HEK293 (cell line): ENCODE results near the gene PRMT5.
A peak's percentile ranks its signal among the peaks of the same experiment; 100 is the strongest.

ENCODE experiments used
- CTCF ChIA-PET: fragments of 350-600 bp; formaldehyde crosslinking; extraction: SDS; loops from one replicate; lab custom pipeline; 2021; ENCODE audit warnings: antibody characterized with exemption; lab: Yijun Ruan, JAX
- POLR2A ChIA-PET: fragments of 300-600 bp; formaldehyde crosslinking; extraction: SDS; loops from one replicate; lab custom pipeline; 2020; ENCODE audit warnings: antibody characterized with exemption, inconsistent platforms; lab: Yijun Ruan, JAX
- H3K27ac ChIP-seq: fragments of 200-500 bp; sonication (Bioruptor generic); 2 replicates; pipeline ENCODE4 v1.5.1; 2014; ENCODE audit warnings: low read depth, low read length, control low read depth, inconsistent platforms; ENCODE audit errors: extremely low read depth
- H3K36me3 ChIP-seq, 2 experiments: fragments of 200-500 bp in 1 of 2; sonication (Bioruptor generic) in 1 of 2; 1 replicate in 1 of 2; 2 replicates in 1 of 2; pipeline ENCODE4 v1.5.1; 2014 to 2017; ENCODE audit warnings: inconsistent platforms in 2 of 2, low read length in 2 of 2; ENCODE audit not compliant: control insufficient read depth in 2 of 2, insufficient read depth in 1 of 2
- H3K4me1 ChIP-seq: fragments of 200-500 bp; sonication (Bioruptor generic); 2 replicates; pipeline ENCODE4 v1.5.1; 2014; ENCODE audit warnings: mild to moderate bottlenecking, low read length, inconsistent platforms; ENCODE audit not compliant: control insufficient read depth, insufficient read depth
- H3K4me3 ChIP-seq: 2 replicates; pipeline ENCODE4 v1.5.1; 2011; ENCODE audit warnings: low read depth, mild to moderate bottlenecking, control low read depth, low read length, moderate library complexity
- H3K9me3 ChIP-seq: fragments of 200-500 bp; sonication (Bioruptor generic); 2 replicates; pipeline ENCODE4 v1.5.1; 2014; ENCODE audit warnings: low read depth, low read length, inconsistent platforms; ENCODE audit not compliant: control insufficient read depth, insufficient read depth
- HIC1 ChIP-seq: fragments of 450-650 bp; formaldehyde crosslinking; IDR thresholded peaks from 2 replicates; pipeline ENCODE4 v1.5.1; 2016; ENCODE audit warnings: missing biosample characterization, missing genetic modification characterization
- HOXD13 ChIP-seq: sonication (generic); formaldehyde crosslinking; IDR thresholded peaks from 2 replicates; pipeline ENCODE4 v1.8.0; 2022; ENCODE audit warnings: missing genetic modification reagents, borderline replicate concordance
- KLF16 ChIP-seq: fragments of 450-650 bp; formaldehyde crosslinking; IDR thresholded peaks from 2 replicates; pipeline ENCODE4 v1.5.1; 2017; ENCODE audit warnings: missing biosample characterization, missing genetic modification characterization
- MZF1 ChIP-seq: fragments of 450-650 bp; formaldehyde crosslinking; IDR thresholded peaks from 2 replicates; pipeline ENCODE4 v1.5.1; 2017; ENCODE audit warnings: missing biosample characterization, missing genetic modification characterization, borderline replicate concordance
- PRDM10 ChIP-seq: fragments of 450-650 bp; formaldehyde crosslinking; IDR thresholded peaks from 2 replicates; pipeline ENCODE4 v1.5.1; 2016; ENCODE audit warnings: missing biosample characterization, missing genetic modification characterization
- SETDB1 ChIP-seq: IDR thresholded peaks from one replicate; pipeline ENCODE4 v1.6.1; 2017; ENCODE audit warnings: mild to moderate bottlenecking, low read length, moderate library complexity, mixed read lengths; ENCODE audit not compliant: insufficient read length
- SP7 ChIP-seq: fragments of 450-650 bp; formaldehyde crosslinking; IDR thresholded peaks from 2 replicates; pipeline ENCODE4 v1.5.1; 2016; ENCODE audit warnings: missing biosample characterization, missing genetic modification characterization
- ZBTB48 ChIP-seq: fragments of 450-650 bp; formaldehyde crosslinking; IDR thresholded peaks from 2 replicates; pipeline ENCODE4 v1.5.1; 2016; ENCODE audit warnings: missing biosample characterization, missing genetic modification characterization
- ZNF10 ChIP-seq: fragments of 450-650 bp; formaldehyde crosslinking; IDR thresholded peaks from 2 replicates; pipeline ENCODE4 v1.5.1; 2017; ENCODE audit warnings: missing biosample characterization, missing genetic modification characterization
- ZNF24 ChIP-seq: fragments of 450-650 bp; formaldehyde crosslinking; IDR thresholded peaks from 2 replicates; pipeline ENCODE4 v1.5.1; 2016; ENCODE audit warnings: missing biosample characterization, missing genetic modification characterization
- ZNF311 ChIP-seq: fragments of 450-650 bp; formaldehyde crosslinking; IDR thresholded peaks from 2 replicates; pipeline ENCODE4 v1.5.1; 2017; ENCODE audit warnings: missing biosample characterization, missing genetic modification characterization, borderline replicate concordance
- ZNF580 ChIP-seq: fragments of 450-650 bp; formaldehyde crosslinking; IDR thresholded peaks from 2 replicates; pipeline ENCODE4 v1.5.1; 2016; ENCODE audit warnings: missing biosample characterization, missing genetic modification characterization
- ZNF660 ChIP-seq: fragments of 450-650 bp; IDR thresholded peaks from 2 replicates; pipeline ENCODE4 v1.5.1; 2018; ENCODE audit warnings: missing biosample characterization, mild to moderate bottlenecking, missing genetic modification characterization
- ZNF692 ChIP-seq: fragments of 450-650 bp; formaldehyde crosslinking; IDR thresholded peaks from 2 replicates; pipeline ENCODE4 v1.5.1; 2016; ENCODE audit warnings: missing biosample characterization, missing genetic modification characterization
- ZNF747 ChIP-seq: fragments of 450-650 bp; formaldehyde crosslinking; IDR thresholded peaks from 2 replicates; pipeline ENCODE4 v1.5.1; 2016; ENCODE audit warnings: missing biosample characterization, missing genetic modification characterization
- ZSCAN23 ChIP-seq: fragments of 450-650 bp; formaldehyde crosslinking; IDR thresholded peaks from 2 replicates; pipeline ENCODE4 v1.5.1; 2016; ENCODE audit warnings: missing biosample characterization, missing genetic modification characterization

PRMT5 gene

GRCh38 chr14:22928237-22929103 lies 706 bp downstream of the PRMT5 start (continued):
- no peak for TF ChIP-seq ZNF24 (tag by site-specific recombination)
- TF ChIP-seq SP7 (tag by site-specific recombination), result no peak
- 0 out of 2 replicates have a peak, but pooled peaks have one; percentile 27 for TF ChIP-seq ZBTB48 (tag by site-specific recombination)
- TF ChIP-seq ZNF311 (tag by site-specific recombination), result no peak
- 0 out of 2 replicates have a peak, but pooled peaks have one; percentile 7 for TF ChIP-seq ZNF660 (tag by site-specific recombination)
- TF ChIP-seq MZF1 (tag by site-specific recombination), result no peak
- TF ChIP-seq HIC1 (tag by site-specific recombination), result no peak
- no peak for TF ChIP-seq SETDB1
- no peak for TF ChIP-seq ZNF692
- no peak for TF ChIP-seq ZSCAN23
- no peak for TF ChIP-seq KLF16 (tag by site-specific recombination)
- TF ChIP-seq ZNF10, result no peak

GRCh38 chr14:22926316-22926715 lies 2.9 kb downstream of the PRMT5 start:
- peak; percentile 43; the same call in 1 of the 2 replicates for TF ChIP-seq PRDM10
- no peak for TF ChIP-seq HOXD13
- no peak for TF ChIP-seq KLF16 (tag by site-specific recombination)
- TF ChIP-seq ZNF747, result no peak
- no peak for TF ChIP-seq ZNF580 (tag by site-specific recombination)
- Histone ChIP-seq H3K4me1 (no peaks in the 10 kb centered on the region), H3K36me3 (peaks cover 45 to 63% of the 10 kb centered on the region in 2 experiments), H3K27ac (no peak overlapping the region), H3K4me3 (no peak overlapping the region), H3K9me3 (no peaks in the 10 kb centered on the region)
- CTCF ChIA-PET, result no interaction called here
- POLR2A ChIA-PET, result interaction anchor here (1.0 kb wide), 1 partner anchor 10 kb away, joined by 3 read pairs; no protein-coding TSS in a partner anchor
